Activated CD8-positive, alpha-beta T cell treated with anti-CD3 and anti-CD28 coated beads for 36 hours (primary cell): ENCODE data around the gene YY2. TPM values are rescaled to one million over a fixed set of nuclear protein-coding genes. Genes with fewer than 3 reads are reported as not detected.

Experiments used
- ATAC-seq: fragments of 200-7000 bp; cut with Tn5 transposase; one replicate; pipeline ENCODE4 v1.10.0; 2021; ENCODE audit warnings: mild to moderate bottlenecking, moderate library complexity
- CTCF ChIA-PET: fragments of 350-600 bp; sonication (Branson Sonifier 250); formaldehyde crosslinking; loops from one replicate; lab custom pipeline; 2021; ENCODE audit warnings: antibody characterized with exemption; lab: Charles Lee
- POLR2A ChIA-PET: fragments of 350-600 bp; sonication (Branson Sonifier 250); formaldehyde crosslinking; loops from one replicate; lab custom pipeline; 2021; ENCODE audit warnings: antibody characterized with exemption; lab: Charles Lee
- DNase-seq: peaks from one replicate; pipeline ENCODE4 v3.0.0-alpha.2; 2020
- H3K27ac Mint-ChIP-seq: one replicate; pipeline ENCODE4 v1.8.0; 2021; ENCODE audit warnings: mild to moderate bottlenecking, mixed read lengths
- H3K27me3 Mint-ChIP-seq: one replicate; pipeline ENCODE4 v1.8.0; 2021; ENCODE audit warnings: mixed read lengths
- H3K36me3 Mint-ChIP-seq: one replicate; pipeline ENCODE4 v1.8.0; 2021; ENCODE audit warnings: low read depth, mixed read lengths
- H3K4me1 Mint-ChIP-seq: one replicate; pipeline ENCODE4 v1.8.0; 2021; ENCODE audit warnings: low read depth, mixed read lengths
- H3K4me3 Mint-ChIP-seq: one replicate; pipeline ENCODE4 v1.8.0; 2021; ENCODE audit warnings: mild to moderate bottlenecking, moderate library complexity, mixed read lengths
- H3K9me3 Mint-ChIP-seq: one replicate; pipeline ENCODE4 v1.8.0; 2021; ENCODE audit warnings: mixed read lengths
- CTCF ChIP-seq: fragments of 200-600 bp; IDR thresholded peaks from one replicate; pipeline ENCODE4 v1.8.0; 2022; ENCODE audit warnings: antibody characterized with exemption, mild to moderate bottlenecking
- intact Hi-C: fragments of 100-400 bp; cut with micrococcal nuclease; formaldehyde crosslinking; loops from one replicate; pipeline ENCODE4 v1.10.0; 2022
- total RNA-seq, 2 experiments: library from RNA; stranded (reverse); gene quantifications; one replicate each; pipeline ENCODE4 v1.2.3, GENCODE V29; 2021

Gene YY2
- total RNA-seq, 2 experiments from 2014 or later: 2.0 to 2.3 TPM

GRCh38 chrX:21907260-21907659 lies 51.5 kb downstream of the YY2 start:
- CTCF ChIA-PET: no interaction called here
- H3K9me3 Mint-ChIP-seq: no peaks in the 10 kb centered on the region

More at GRCh38 chrX:21907260-21907659, 51.5 kb downstream of the YY2 start:
- Mint-ChIP-seq H3K36me3 (no peaks in the 10 kb centered on the region), H3K4me3 (no peak overlapping the region), H3K27me3 (no peaks in the 10 kb centered on the region), H3K4me1 (no peaks in the 10 kb centered on the region), H3K27ac (no peak overlapping the region)
- ATAC-seq (no peak), DNase-seq (no peak)
- intact Hi-C loops: no loop called here
- no peak for TF ChIP-seq CTCF
- POLR2A ChIA-PET: no interaction called here

Other genes with a start within 250 kb of the YY2 start
- gene KLHL34, start 197.7 kb upstream of the YY2 start, total RNA-seq: under 1 TPM; 0.47 to 0.77 TPM
- gene SMPX, start 97.9 kb upstream of the YY2 start, total RNA-seq: not detected
- 10 to 100 TPM; 12.6 to 12.8 TPM for gene MBTPS2, start 16.4 kb upstream of the YY2 start, total RNA-seq
- 100 to 1,000 TPM; 175 to 184 TPM for gene SMS, start 84.7 kb downstream of the YY2 start, total RNA-seq
- 10 to 100 TPM; 22.7 to 25.2 TPM for gene PHEX, start 176.3 kb downstream of the YY2 start, total RNA-seq